ENCODE measurements around the gene MAD1L1.

GRCh38 chr7:2046581-2047565, 185.9 kb downstream of the MAD1L1 start:
- TF ChIP-seq CTCF (IDR thresholded peaks at IDR 0.05 in 8 of 11, conservative IDR thresholded peaks at IDR 0.05 in 3 of 11) (no peak), POLR2A (IDR thresholded peaks at IDR 0.05) (no peak), POLR2AphosphoS5 (IDR thresholded peaks at IDR 0.05) (no peak)
